Hypothalamus (tissue), 51 donors: ENCODE measurements around the gene TMPRSS12.
"Not testable (repeated sequence)": the region's sequence is repeated elsewhere in the genome, so short reads cannot be mapped to it uniquely, and the experiment has no call there.

Experiments used
- DNase-seq, 51 donors: peaks; one replicate each; lab custom pipeline; 2025; lab: John Stamatoyannopoulos, UW

The TMPRSS12 gene

GRCh38 chr12:50842637-50843493, at the start of gene TMPRSS12:
TMPRSS12 (plus strand) TSS chr12:50842926; CDS start chr12:50842965, 39 bp downstream.
- DNase-seq: peak in 8 of 51 donors; percentile 0 to 19 (median 10)

- no peak for DNase-seq
Observed at GRCh38 chr12:50799908-50800307, 42.8 kb upstream of the TMPRSS12 start.

- no peak for DNase-seq
Observed at GRCh38 chr12:50803230-50803875, 39.4 kb upstream of the TMPRSS12 start.

DNA sequence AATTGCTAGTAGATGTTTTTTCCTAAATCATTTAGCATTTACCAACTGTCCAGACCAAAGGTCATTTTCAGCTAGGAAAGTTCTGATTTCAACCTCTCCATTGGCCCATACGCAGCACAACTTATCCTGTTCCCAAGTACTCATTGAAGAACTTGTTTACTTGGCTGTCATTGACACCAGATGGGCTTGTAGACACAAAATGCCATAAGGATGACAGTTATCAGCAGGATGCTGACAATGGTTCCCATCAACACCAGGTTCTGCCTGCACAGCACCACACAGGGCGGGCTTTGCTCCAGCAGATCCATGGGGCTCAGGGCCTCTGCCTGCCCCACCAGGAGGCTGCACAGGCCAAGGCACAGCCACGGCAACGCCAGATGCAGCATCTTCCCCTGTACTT, 36.5 kb upstream of the TMPRSS12 start:
- DNase-seq: no peak

DNA sequence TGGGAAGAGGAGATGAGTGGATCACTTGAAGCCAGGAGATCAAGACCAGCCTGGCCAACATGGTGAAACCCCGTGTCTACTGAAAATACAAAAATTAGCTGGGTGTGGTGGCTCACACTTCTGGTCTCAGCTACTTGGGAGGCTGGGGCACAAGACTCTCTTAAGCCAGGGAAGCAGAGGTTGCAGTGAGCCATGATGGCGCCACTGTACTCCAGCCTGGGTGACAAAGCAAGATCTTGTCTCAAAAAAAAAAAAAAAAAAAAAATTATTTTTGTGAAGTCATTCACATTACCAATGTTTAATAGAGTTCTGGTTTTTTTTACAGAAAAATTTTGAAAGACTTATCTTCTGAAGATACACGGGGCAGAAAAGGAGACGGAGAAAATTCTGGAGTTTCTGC, 33.6 kb upstream of the TMPRSS12 start:
- not testable (repeated sequence) for DNase-seq

GRCh38 chr12:50814921-50815320, 27.8 kb upstream of the TMPRSS12 start:
- not testable (repeated sequence) for DNase-seq

- no peak for DNase-seq
Observed at GRCh38 chr12:50820177-50820576, 22.5 kb upstream of the TMPRSS12 start.

DNA sequence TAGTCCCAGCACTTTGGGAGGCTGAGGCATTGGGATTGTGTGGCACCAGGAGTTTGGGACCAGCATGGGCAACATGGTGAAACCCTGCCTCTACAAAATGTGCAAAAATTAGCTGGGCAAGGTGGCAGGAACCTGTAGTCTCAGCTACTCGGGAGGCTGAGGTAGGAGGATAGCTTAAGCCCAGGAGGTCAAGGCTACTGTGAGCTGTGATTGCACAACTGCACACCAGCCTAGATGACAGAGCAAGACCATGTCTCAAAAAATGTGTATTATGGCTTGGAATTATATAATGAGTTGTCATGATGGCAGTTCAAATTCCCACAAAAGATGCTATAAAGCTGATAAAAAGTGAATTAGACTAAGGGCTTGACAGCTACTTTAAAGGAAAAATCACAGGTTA, 20.6 kb upstream of the TMPRSS12 start:
- DNase-seq: no peak

DNA sequence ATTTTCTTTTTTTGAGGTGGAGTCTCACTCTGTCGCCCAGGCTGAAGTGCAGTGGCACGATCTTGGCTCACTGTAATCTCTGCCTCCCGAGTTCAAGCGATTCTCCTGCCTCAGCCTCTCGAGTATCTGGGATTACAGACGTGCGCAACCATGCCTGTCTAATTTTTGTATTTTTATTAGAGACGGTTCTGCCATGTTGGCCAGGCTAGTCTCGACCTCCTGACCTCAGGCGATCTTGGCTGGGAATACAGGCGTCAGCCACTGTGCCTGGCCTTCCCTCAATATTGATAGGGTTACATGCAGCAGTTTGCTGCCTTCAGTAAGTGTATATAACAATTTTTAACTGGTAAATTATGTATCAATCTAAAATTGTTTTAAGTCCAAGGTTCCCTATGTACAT, 19.0 kb upstream of the TMPRSS12 start:
- not testable (repeated sequence) for DNase-seq

GRCh38 chr12:50824914-50825313, 17.8 kb upstream of the TMPRSS12 start:
- no peak for DNase-seq

GRCh38 chr12:50825372-50825838, 17.3 kb upstream of the TMPRSS12 start:
- peak in 1 of 51 donors; percentile 60 for DNase-seq

- DNase-seq: no peak
Observed at GRCh38 chr12:50828121-50828520, 14.6 kb upstream of the TMPRSS12 start.

DNA sequence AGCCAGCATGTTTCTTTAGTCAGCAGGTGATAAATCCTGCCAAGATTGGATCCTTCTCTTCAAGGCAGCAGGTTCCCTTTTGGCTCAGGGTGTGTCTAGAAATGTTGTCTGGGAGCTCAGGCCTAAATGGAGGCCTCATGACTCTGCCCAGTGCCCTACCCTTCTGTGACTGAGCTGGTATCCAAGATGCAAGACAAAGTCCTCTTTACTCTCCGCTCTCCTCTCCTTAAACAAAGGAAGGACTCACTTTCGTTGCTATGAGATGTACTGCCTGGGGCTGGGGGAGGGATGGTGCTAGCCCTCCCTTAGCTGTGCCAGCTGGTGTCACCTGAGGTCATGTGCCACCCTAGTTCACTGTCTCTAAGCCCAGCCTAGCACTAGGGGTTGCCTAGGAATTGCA, 13.8 kb upstream of the TMPRSS12 start:
- DNase-seq: peak in 3 of 51 donors; percentile 2 to 34 (median 28)

DNA sequence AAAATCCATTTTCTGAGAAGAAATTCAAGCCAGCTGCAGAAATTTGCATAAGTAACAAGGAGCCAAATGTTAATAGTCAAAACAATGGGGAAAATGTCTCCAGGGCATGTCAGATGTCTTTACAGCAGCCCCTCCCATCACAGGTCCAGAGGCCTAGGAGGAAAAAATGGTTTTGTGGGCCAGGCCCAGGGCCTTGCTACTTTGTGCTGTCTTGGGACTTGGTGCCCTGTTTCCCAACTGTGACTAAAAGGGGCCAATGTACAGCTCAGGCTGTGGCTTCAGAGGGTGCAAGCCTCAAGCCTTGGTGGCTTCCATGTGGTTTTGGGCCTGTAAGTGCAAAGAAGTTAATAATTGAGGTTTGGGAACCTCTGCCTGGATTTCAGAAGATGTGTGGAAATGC, 8.9 kb upstream of the TMPRSS12 start:
- DNase-seq: not testable (repeated sequence)

DNA sequence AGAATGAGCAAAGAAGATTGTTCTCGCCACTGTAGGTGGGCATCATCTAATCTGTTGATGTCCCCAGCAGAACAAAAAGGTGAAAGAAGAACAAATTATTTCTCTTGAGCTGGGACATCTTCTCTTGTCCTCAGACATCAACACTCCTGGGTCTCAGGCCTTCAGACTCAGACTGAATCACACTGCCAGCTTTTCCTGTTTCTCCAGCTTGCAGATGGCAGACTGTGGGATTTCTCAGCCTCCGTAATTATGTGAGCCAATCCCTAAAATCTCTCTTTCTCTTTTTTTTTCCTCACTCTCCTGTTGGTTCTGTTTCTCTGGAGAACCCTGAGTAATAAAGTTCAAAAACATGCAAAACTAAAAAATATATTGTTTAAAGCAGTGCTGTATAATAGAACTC, 3.7 kb upstream of the TMPRSS12 start:
- peak in 1 of 51 donors; percentile 14 for DNase-seq

DNA sequence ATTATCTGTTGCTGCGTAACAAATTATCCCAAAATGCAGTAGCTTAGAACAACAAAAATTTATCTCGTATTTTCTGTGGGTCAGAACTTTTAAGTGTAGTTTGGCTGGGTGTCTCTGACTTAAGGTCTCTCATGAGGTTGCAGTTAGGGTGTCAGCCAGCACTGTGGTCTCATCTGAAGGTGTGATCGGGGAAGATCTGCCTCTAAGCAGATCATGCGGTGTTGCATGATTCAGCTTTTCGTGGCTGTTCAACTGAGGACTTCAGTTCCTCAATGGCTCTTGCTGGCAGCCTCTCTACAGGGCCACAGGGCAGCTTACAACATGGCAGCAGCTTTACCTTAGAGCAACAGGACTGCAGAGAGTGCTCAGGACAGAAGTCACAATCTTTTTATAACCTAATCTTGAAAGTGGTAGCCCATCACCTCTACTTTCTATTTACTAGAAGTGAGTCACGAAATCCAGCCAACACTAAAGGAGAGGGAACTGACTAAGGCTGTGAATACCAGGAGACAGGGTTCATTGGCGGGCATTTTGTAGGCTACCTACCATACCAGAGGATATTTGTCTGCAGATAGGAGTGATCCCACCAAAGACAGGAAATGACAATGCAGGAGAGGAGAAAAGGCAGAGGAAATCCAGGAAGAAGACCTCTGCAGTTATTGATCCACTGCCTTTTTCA, 1.8 kb upstream of the TMPRSS12 start:
- no peak for DNase-seq

GRCh38 chr12:50841716-50842531, 802 bp upstream of the TMPRSS12 start:
- DNase-seq: no peak

GRCh38 chr12:50845021-50845647, 2.4 kb downstream of the TMPRSS12 start:
- no peak for DNase-seq

DNA sequence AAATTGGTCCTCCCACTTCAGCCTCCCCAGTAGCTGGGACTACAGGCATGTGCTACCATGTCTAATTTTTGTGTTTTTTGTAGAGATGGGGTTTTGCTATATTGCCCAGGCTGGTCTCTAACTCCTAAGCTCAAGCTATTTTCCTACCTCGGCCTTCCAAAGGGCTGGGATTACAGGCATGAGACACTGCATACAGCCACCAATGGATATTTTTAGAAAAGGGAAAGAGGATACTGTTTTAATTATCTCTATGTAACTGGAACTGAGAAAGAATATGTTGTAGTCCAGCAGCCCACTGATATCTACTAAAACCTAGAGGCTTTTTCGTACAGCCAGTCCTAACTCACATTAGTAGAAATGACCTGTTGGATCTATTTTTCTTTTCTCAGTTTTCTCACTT, 6.2 kb downstream of the TMPRSS12 start:
- DNase-seq: no peak

GRCh38 chr12:50855218-50855617, 12.5 kb downstream of the TMPRSS12 start:
- DNase-seq: not testable (repeated sequence)
